ENCODE data around the gene HIPK4.

GRCh38 chr19:40377876-40378385 is 12.1 kb downstream of the HIPK4 start:
- no peak for TF ChIP-seq EZH2 (IDR thresholded peaks at IDR 0.05; ENCODE audit: insufficient read depth, poor library complexity, severe bottlenecking)
- no peak for TF ChIP-seq EZH2phosphoT487 (IDR thresholded peaks at IDR 0.05; ENCODE audit: insufficient read depth, low read depth)
